KMS-11 (cell line): ENCODE data around the gene IWS1.
"Not testable (repeated sequence)": the region's sequence is repeated elsewhere in the genome, so short reads cannot be mapped to it uniquely, and the experiment has no call there.

Source experiments
- H2AFZ ChIP-seq: fragments of 200-600 bp; sonication (generic); 2 replicates; pipeline ENCODE4 v1.6.1; 2016; ENCODE audit warnings: antibody characterized with exemption, mixed run types, low read depth
- H3K27ac ChIP-seq: fragments of 200-600 bp; sonication (generic); 2 replicates; pipeline ENCODE4 v1.6.1; 2016; ENCODE audit warnings: mild to moderate bottlenecking, mixed run types
- H3K27me3 ChIP-seq: fragments of 200-600 bp; sonication (generic); 2 replicates; pipeline ENCODE4 v1.6.1; 2017; ENCODE audit warnings: mild to moderate bottlenecking, low read depth, mixed run types, moderate library complexity; ENCODE audit not compliant: insufficient read depth
- H3K36me3 ChIP-seq: fragments of 200-600 bp; sonication (generic); 2 replicates; pipeline ENCODE4 v1.6.1; 2017; ENCODE audit warnings: mild to moderate bottlenecking, mixed run types; ENCODE audit not compliant: insufficient read depth
- H3K4me1 ChIP-seq: fragments of 200-600 bp; sonication (generic); 2 replicates; pipeline ENCODE4 v1.6.1; 2016; ENCODE audit warnings: mild to moderate bottlenecking, low read depth, mixed run types; ENCODE audit not compliant: poor library complexity, severe bottlenecking
- H3K4me2 ChIP-seq: fragments of 200-600 bp; sonication (generic); 2 replicates; pipeline ENCODE4 v1.7.0; 2016; ENCODE audit warnings: mild to moderate bottlenecking, mixed run types
- H3K4me3 ChIP-seq: fragments of 200-600 bp; sonication (generic); IDR thresholded peaks from 2 replicates; pipeline ENCODE4 v1.6.1; 2017; ENCODE audit warnings: low read depth, low read length, mixed read lengths; ENCODE audit not compliant: insufficient read depth
- H3K79me2 ChIP-seq: fragments of 200-600 bp; sonication (generic); 2 replicates; pipeline ENCODE4 v1.6.1; 2016; ENCODE audit warnings: low read depth, mixed run types; ENCODE audit not compliant: insufficient read depth
- H3K9ac ChIP-seq: fragments of 200-600 bp; sonication (generic); 2 replicates; pipeline ENCODE4 v1.6.1; 2016; ENCODE audit warnings: mild to moderate bottlenecking, mixed run types
- H4K20me1 ChIP-seq: fragments of 200-600 bp; sonication (generic); 2 replicates; pipeline ENCODE4 v1.6.1; 2016; ENCODE audit warnings: mild to moderate bottlenecking, mixed run types; ENCODE audit not compliant: insufficient read depth
- CTCF ChIP-seq: fragments of 200-600 bp; sonication (generic); conservative IDR thresholded peaks from 2 replicates; pipeline ENCODE4 v1.6.1; 2017; ENCODE audit warnings: low read depth, mild to moderate bottlenecking, antibody characterized with exemption, low read length, moderate library complexity, mixed read lengths

IWS1 gene

GRCh38 chr2:127551221-127551930 is 25.1 kb upstream of the IWS1 start:
- Histone ChIP-seq H3K79me2 (no peaks in the 10 kb centered on the region), H3K4me2 (no peak overlapping the region), H3K4me1 (no peaks in the 10 kb centered on the region), H3K36me3 (no peaks in the 10 kb centered on the region), H3K9ac (no peak overlapping the region), H3K27ac (no peak overlapping the region), H4K20me1 (no peaks in the 10 kb centered on the region), H3K4me3 (no peak overlapping the region), H2AFZ (no peak overlapping the region), H3K27me3 (no peaks in the 10 kb centered on the region)
- TF ChIP-seq CTCF = no peak

GRCh38 chr2:127546797-127547196 is 20.5 kb upstream of the IWS1 start:
- Histone ChIP-seq H3K27ac (no peak overlapping the region), H3K9ac (no peak overlapping the region), H3K4me3 (no peak overlapping the region), H3K79me2 (no peaks in the 10 kb centered on the region), H3K4me1 (no peaks in the 10 kb centered on the region), H2AFZ (no peak overlapping the region), H3K4me2 (no peak overlapping the region), H3K36me3 (no peaks in the 10 kb centered on the region), H4K20me1 (no peaks in the 10 kb centered on the region), H3K27me3 (no peaks in the 10 kb centered on the region)
- no peak for TF ChIP-seq CTCF

GRCh38 chr2:127545796-127546195 is 19.5 kb upstream of the IWS1 start:
- Histone ChIP-seq H3K27me3 (no peaks in the 10 kb centered on the region), H3K27ac (no peak overlapping the region), H3K36me3 (no peaks in the 10 kb centered on the region), H3K4me3 (no peak overlapping the region), H3K79me2 (no peaks in the 10 kb centered on the region), H3K4me2 (no peak overlapping the region), H2AFZ (no peak overlapping the region), H4K20me1 (no peaks in the 10 kb centered on the region), H3K4me1 (no peaks in the 10 kb centered on the region), H3K9ac (no peak overlapping the region)
- no peak for TF ChIP-seq CTCF

- H3K4me1 ChIP-seq = no peaks in the 10 kb centered on the region
- H3K4me2 ChIP-seq = no peak overlapping the region
- H3K27ac ChIP-seq = no peak overlapping the region
- no peaks in the 10 kb centered on the region for H3K27me3 ChIP-seq
- no peaks in the 10 kb centered on the region for H3K79me2 ChIP-seq
- no peak overlapping the region for H2AFZ ChIP-seq
- no peak for TF ChIP-seq CTCF
- H4K20me1 ChIP-seq = no peaks in the 10 kb centered on the region
- H3K4me3 ChIP-seq = no peak overlapping the region
- H3K36me3 ChIP-seq = no peaks in the 10 kb centered on the region
- H3K9ac ChIP-seq = no peak overlapping the region
These were observed 18.9 kb upstream of the IWS1 start for GRCh38 chr2:127545189-127545588.

- H3K79me2 ChIP-seq, H3K4me2 ChIP-seq, H3K27ac ChIP-seq, H3K36me3 ChIP-seq, H2AFZ ChIP-seq, H3K27me3 ChIP-seq, H3K4me3 ChIP-seq, H3K4me1 ChIP-seq, H3K9ac ChIP-seq, H4K20me1 ChIP-seq: not testable (repeated sequence)
These were observed 16.8 kb upstream of the IWS1 start for GRCh38 chr2:127543013-127543501.
